Measurements from ENCODE around the gene LRIG3.

Gene LRIG3

DNA sequence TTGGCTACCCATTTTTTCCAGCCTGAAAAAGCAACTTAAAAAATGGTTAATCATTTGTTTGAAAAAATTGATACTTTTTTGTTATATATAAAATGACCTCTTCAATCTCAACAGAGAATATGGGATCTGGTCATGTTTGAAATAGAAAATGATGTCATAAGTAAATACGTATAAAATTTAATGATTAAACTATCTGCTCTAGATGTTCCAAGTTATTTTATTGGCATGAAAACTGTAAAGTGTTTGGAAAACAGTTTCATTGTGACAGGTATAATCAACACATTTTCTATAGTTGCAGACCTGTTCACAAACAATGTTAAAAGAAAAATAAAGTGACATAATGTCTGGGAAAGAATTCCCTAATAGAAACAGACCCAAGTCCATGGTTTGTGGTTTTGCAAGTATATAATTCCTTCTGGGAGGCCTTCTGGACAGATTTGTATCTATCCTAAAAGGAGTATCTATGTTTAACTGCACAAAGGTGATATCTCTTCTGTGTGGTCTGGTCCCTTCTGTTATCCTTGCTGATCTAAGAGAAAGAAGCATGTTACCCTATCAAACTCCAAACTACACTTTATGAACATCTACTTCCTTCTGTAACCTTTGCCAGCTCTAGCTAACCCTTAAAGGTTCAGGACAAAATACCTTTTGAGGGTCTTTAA, 39.5 kb upstream of the LRIG3 start:
- Histone ChIP-seq H2BK15ac (ENCODE audit: low read depth, poor library complexity, severe bottlenecking) (no peak overlapping the region), H3K9me3 (ENCODE audit: control insufficient read depth, low read length) (no peaks in the 10 kb centered on the region), H3K4me2 (ENCODE audit: low read length, poor library complexity, severe bottlenecking) (no peak overlapping the region), H3K9ac (ENCODE audit: low read length) (no peak overlapping the region), H3K79me1 (replicated peaks; ENCODE audit: low read length, poor library complexity, severe bottlenecking) (no peaks in the 10 kb centered on the region), H4K91ac (ENCODE audit: low read length) (no peak overlapping the region), H3K23ac (ENCODE audit: low read length in 2 of 2) (no peak overlapping the region), H2BK12ac (ENCODE audit: low read length in 2 of 2) (no peak overlapping the region), H3K14ac (ENCODE audit: low read length in 2 of 2) (no peak overlapping the region), H2AFZ (ENCODE audit: low read depth, low read length) (no peak overlapping the region), H2BK120ac (ENCODE audit: low read depth, low read length) (no peak overlapping the region), H3K18ac (ENCODE audit: low read depth in 1 of 2, low read length in 2 of 2) (no peak overlapping the region), H3K4me1 (ENCODE audit: control insufficient read depth, insufficient read depth, low read depth, low read length) (no peaks in the 10 kb centered on the region), H2AK5ac (ENCODE audit: low read length, severe bottlenecking) (no peak overlapping the region), H3K27ac (ENCODE audit: low read length, poor library complexity, severe bottlenecking) (no peak overlapping the region), H3K4me3 (ENCODE audit: insufficient read depth in 1 of 2, low read depth in 1 of 2, low read length in 2 of 2) (no peak overlapping the region), H3K4ac (ENCODE audit: low read depth in 1 of 2, low read length in 2 of 2) (no peak overlapping the region), H3K27me3 (ENCODE audit: control insufficient read depth in 1 of 2, insufficient read depth in 1 of 2, low read length in 2 of 2) (no peaks in the 10 kb centered on the region), H4K8ac (ENCODE audit: low read length) (no peak overlapping the region), H2BK5ac (ENCODE audit: low read depth, low read length, poor library complexity, severe bottlenecking) (no peak overlapping the region), H3K36me3 (ENCODE audit: control insufficient read depth in 1 of 2, insufficient read depth in 2 of 2, low read depth in 1 of 2, low read length in 2 of 2) (no peaks in the 10 kb centered on the region)
- no CpG with 5 or more reads among the region's 1 CpG for WGBS
- peak; percentile 18 for DNase-seq

- Histone ChIP-seq H2AFZ (ENCODE audit: low read depth, low read length) (no peak overlapping the region), H3K18ac (ENCODE audit: low read depth in 1 of 2, low read length in 2 of 2) (no peak overlapping the region), H2AK5ac (ENCODE audit: low read length, severe bottlenecking) (no peak overlapping the region), H2BK15ac (ENCODE audit: low read depth, poor library complexity, severe bottlenecking) (no peak overlapping the region), H3K14ac (ENCODE audit: low read length in 2 of 2) (no peak overlapping the region), H3K36me3 (ENCODE audit: control insufficient read depth in 1 of 2, insufficient read depth in 2 of 2, low read depth in 1 of 2, low read length in 2 of 2) (no peaks in the 10 kb centered on the region), H4K91ac (ENCODE audit: low read length) (no peak overlapping the region), H4K8ac (ENCODE audit: low read length) (no peak overlapping the region), H3K9me3 (ENCODE audit: control insufficient read depth, low read length) (no peaks in the 10 kb centered on the region), H3K9ac (ENCODE audit: low read length) (no peak overlapping the region), H3K27ac (ENCODE audit: low read length, poor library complexity, severe bottlenecking) (no peak overlapping the region), H3K79me1 (replicated peaks; ENCODE audit: low read length, poor library complexity, severe bottlenecking) (no peaks in the 10 kb centered on the region), H2BK12ac (ENCODE audit: low read length in 2 of 2) (no peak overlapping the region), H3K23ac (ENCODE audit: low read length in 2 of 2) (no peak overlapping the region), H3K27me3 (ENCODE audit: control insufficient read depth in 1 of 2, insufficient read depth in 1 of 2, low read length in 2 of 2) (no peaks in the 10 kb centered on the region), H3K4me3 (ENCODE audit: insufficient read depth in 1 of 2, low read depth in 1 of 2, low read length in 2 of 2) (no peak overlapping the region), H3K4me2 (ENCODE audit: low read length, poor library complexity, severe bottlenecking) (no peak overlapping the region), H2BK5ac (ENCODE audit: low read depth, low read length, poor library complexity, severe bottlenecking) (no peak overlapping the region), H2BK120ac (ENCODE audit: low read depth, low read length) (no peak overlapping the region), H3K4ac (ENCODE audit: low read depth in 1 of 2, low read length in 2 of 2) (no peak overlapping the region), H3K4me1 (ENCODE audit: control insufficient read depth, insufficient read depth, low read depth, low read length) (no peaks in the 10 kb centered on the region)
- 88% methylated on average over 3 of the region's 4 CpGs for WGBS
- DNase-seq = no peak
These were observed 37.0 kb upstream of the LRIG3 start for GRCh38 chr12:58957298-58957697.

- H3K9ac ChIP-seq (ENCODE audit: low read length) = no peak overlapping the region
- no peak overlapping the region for H2BK5ac ChIP-seq (ENCODE audit: low read depth, low read length, poor library complexity, severe bottlenecking)
- no peaks in the 10 kb centered on the region for H3K36me3 ChIP-seq (ENCODE audit: control insufficient read depth in 1 of 2, insufficient read depth in 2 of 2, low read depth in 1 of 2, low read length in 2 of 2)
- no peak overlapping the region for H2AK5ac ChIP-seq (ENCODE audit: low read length, severe bottlenecking)
- no peak overlapping the region for H4K8ac ChIP-seq (ENCODE audit: low read length)
- no peak overlapping the region for H3K27ac ChIP-seq (ENCODE audit: low read length, poor library complexity, severe bottlenecking)
- H2BK120ac ChIP-seq (ENCODE audit: low read depth, low read length) = no peak overlapping the region
- no peak overlapping the region for H3K18ac ChIP-seq (ENCODE audit: low read depth in 1 of 2, low read length in 2 of 2)
- no peak for DNase-seq
- H2BK15ac ChIP-seq (ENCODE audit: low read depth, poor library complexity, severe bottlenecking) = no peak overlapping the region
- no peak overlapping the region for H3K4me3 ChIP-seq (ENCODE audit: insufficient read depth in 1 of 2, low read depth in 1 of 2, low read length in 2 of 2)
- H3K9me3 ChIP-seq (ENCODE audit: control insufficient read depth, low read length) = no peaks in the 10 kb centered on the region
- no peaks in the 10 kb centered on the region for H3K79me1 ChIP-seq (replicated peaks; ENCODE audit: low read length, poor library complexity, severe bottlenecking)
- H4K91ac ChIP-seq (ENCODE audit: low read length) = no peak overlapping the region
- WGBS = no CpG with 5 or more reads among the region's 1 CpG
- no peak overlapping the region for H3K4ac ChIP-seq (ENCODE audit: low read depth in 1 of 2, low read length in 2 of 2)
- H3K4me2 ChIP-seq (ENCODE audit: low read length, poor library complexity, severe bottlenecking) = no peak overlapping the region
- H2AFZ ChIP-seq (ENCODE audit: low read depth, low read length) = no peak overlapping the region
- H3K27me3 ChIP-seq (ENCODE audit: control insufficient read depth in 1 of 2, insufficient read depth in 1 of 2, low read length in 2 of 2) = no peaks in the 10 kb centered on the region
- H2BK12ac ChIP-seq (ENCODE audit: low read length in 2 of 2) = no peak overlapping the region
- H3K14ac ChIP-seq (ENCODE audit: low read length in 2 of 2) = no peak overlapping the region
- no peak overlapping the region for H3K23ac ChIP-seq (ENCODE audit: low read length in 2 of 2)
- no peaks in the 10 kb centered on the region for H3K4me1 ChIP-seq (ENCODE audit: control insufficient read depth, insufficient read depth, low read depth, low read length)
These were observed 35.5 kb upstream of the LRIG3 start for GRCh38 chr12:58955849-58956248.

DNA sequence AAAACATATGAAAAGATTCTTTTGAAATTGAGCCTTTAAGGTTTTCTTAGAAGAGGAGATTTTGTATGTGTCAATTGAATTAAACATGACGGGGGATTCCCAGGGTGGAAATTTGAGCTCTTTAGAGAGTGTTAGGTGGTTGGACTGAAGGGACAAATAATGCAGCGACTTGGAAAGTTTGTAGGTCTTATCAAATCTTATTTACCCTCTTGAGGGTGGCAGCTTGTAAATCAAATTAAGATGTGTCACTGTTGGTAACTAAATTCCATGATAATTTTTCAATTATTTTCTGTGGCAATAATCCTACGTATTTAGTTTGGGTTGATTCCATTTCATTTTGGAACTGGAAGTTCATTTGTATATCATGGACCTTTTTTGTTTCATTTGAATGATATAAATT, 33.7 kb upstream of the LRIG3 start:
- H3K4me2 ChIP-seq (ENCODE audit: low read length, poor library complexity, severe bottlenecking) = no peak overlapping the region
- H3K23ac ChIP-seq (ENCODE audit: low read length in 2 of 2) = no peak overlapping the region
- no peak overlapping the region for H2BK12ac ChIP-seq (ENCODE audit: low read length in 2 of 2)
- H2AFZ ChIP-seq (ENCODE audit: low read depth, low read length) = no peak overlapping the region
- no peaks in the 10 kb centered on the region for H3K4me1 ChIP-seq (ENCODE audit: control insufficient read depth, insufficient read depth, low read depth, low read length)
- no peak overlapping the region for H2BK15ac ChIP-seq (ENCODE audit: low read depth, poor library complexity, severe bottlenecking)
- H3K79me1 ChIP-seq (replicated peaks; ENCODE audit: low read length, poor library complexity, severe bottlenecking) = no peaks in the 10 kb centered on the region
- H3K18ac ChIP-seq (ENCODE audit: low read depth in 1 of 2, low read length in 2 of 2) = no peak overlapping the region
- H3K27me3 ChIP-seq (ENCODE audit: control insufficient read depth in 1 of 2, insufficient read depth in 1 of 2, low read length in 2 of 2) = no peaks in the 10 kb centered on the region
- H3K4me3 ChIP-seq (ENCODE audit: insufficient read depth in 1 of 2, low read depth in 1 of 2, low read length in 2 of 2) = no peak overlapping the region
- peaks cover 4% of the 10 kb centered on the region for H3K9me3 ChIP-seq (ENCODE audit: control insufficient read depth, low read length)
- H2BK120ac ChIP-seq (ENCODE audit: low read depth, low read length) = no peak overlapping the region
- 80% methylated on average over 2 of the region's 3 CpGs for WGBS
- H3K36me3 ChIP-seq (ENCODE audit: control insufficient read depth in 1 of 2, insufficient read depth in 2 of 2, low read depth in 1 of 2, low read length in 2 of 2) = no peaks in the 10 kb centered on the region
- no peak overlapping the region for H3K9ac ChIP-seq (ENCODE audit: low read length)
- no peak overlapping the region for H4K91ac ChIP-seq (ENCODE audit: low read length)
- H4K8ac ChIP-seq (ENCODE audit: low read length) = no peak overlapping the region
- H3K4ac ChIP-seq (ENCODE audit: low read depth in 1 of 2, low read length in 2 of 2) = no peak overlapping the region
- no peak overlapping the region for H2BK5ac ChIP-seq (ENCODE audit: low read depth, low read length, poor library complexity, severe bottlenecking)
- no peak overlapping the region for H2AK5ac ChIP-seq (ENCODE audit: low read length, severe bottlenecking)
- no peak overlapping the region for H3K27ac ChIP-seq (ENCODE audit: low read length, poor library complexity, severe bottlenecking)
- H3K14ac ChIP-seq (ENCODE audit: low read length in 2 of 2) = no peak overlapping the region
- no peak for DNase-seq
